GM21367 (cell line): ENCODE results near the gene BSG.

Experiments used
- ATAC-seq: cut with Tn5 transposase; IDR thresholded peaks from one replicate; pipeline ENCODE4 v1.9.1; 2021; ENCODE audit not compliant: unreplicated experiment

Gene BSG

GRCh38 chr19:570937-571565 lies 1.3 kb upstream of the BSG start:
- no peak for ATAC-seq

GRCh38 chr19:571566-571974 lies 826 bp upstream of the BSG start:
- ATAC-seq = no peak

DNA sequence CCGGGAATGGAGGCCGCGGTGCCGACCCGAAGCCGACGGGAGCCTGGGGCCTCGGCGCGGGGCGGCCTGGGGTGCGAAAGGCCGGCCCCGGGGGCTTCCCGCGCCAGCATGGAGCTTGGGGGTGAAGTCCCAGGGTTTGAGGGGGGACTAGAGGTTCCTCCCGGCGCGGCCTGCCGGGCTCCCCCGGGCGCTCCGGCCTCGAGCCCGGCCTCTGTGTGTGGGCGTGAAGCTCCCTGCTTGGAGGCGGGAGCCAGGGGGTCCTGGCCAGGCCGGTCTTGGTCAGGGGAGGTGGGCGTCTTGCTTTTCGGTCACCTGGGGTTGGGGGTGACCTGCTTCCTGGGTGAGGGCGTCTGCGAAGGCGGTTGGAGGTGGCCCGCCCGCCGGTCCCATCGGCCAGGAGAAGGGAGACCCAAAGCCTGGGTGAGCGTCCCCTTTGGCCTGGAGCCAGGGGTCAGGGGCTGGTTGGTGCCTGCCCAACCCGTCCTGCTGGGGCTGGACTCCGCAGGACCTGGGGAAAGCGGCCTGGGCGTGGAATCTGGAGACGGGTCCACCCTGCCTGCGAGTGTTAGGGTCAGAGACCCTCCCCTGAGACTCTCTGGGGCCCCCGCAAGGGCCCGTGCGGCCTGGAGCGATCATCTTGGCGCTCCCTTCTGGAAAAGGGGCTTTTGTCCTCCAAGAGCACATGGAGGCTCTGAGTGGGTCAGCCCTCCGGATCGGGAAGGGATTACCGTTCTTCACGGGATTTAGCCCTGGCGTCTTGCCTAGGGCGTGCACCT lies 535 bp downstream of the BSG start:
- ATAC-seq = peak; percentile 10

DNA sequence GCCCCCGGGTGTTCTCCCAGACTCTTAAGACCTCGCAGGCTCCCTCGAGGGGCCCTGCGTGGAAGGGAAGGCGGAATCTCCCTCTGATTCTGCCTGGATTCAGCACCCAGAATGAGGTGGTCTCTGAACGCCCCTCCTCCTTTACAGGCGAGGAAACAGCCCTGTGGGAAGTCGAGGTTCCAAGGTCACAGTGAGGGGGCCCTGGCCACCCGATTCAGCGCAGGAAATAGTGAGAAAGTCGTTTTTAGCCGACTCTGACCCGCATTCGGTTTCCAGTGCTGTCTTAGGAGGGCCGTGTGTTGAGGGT lies 1.1 kb downstream of the BSG start:
- no peak for ATAC-seq

DNA sequence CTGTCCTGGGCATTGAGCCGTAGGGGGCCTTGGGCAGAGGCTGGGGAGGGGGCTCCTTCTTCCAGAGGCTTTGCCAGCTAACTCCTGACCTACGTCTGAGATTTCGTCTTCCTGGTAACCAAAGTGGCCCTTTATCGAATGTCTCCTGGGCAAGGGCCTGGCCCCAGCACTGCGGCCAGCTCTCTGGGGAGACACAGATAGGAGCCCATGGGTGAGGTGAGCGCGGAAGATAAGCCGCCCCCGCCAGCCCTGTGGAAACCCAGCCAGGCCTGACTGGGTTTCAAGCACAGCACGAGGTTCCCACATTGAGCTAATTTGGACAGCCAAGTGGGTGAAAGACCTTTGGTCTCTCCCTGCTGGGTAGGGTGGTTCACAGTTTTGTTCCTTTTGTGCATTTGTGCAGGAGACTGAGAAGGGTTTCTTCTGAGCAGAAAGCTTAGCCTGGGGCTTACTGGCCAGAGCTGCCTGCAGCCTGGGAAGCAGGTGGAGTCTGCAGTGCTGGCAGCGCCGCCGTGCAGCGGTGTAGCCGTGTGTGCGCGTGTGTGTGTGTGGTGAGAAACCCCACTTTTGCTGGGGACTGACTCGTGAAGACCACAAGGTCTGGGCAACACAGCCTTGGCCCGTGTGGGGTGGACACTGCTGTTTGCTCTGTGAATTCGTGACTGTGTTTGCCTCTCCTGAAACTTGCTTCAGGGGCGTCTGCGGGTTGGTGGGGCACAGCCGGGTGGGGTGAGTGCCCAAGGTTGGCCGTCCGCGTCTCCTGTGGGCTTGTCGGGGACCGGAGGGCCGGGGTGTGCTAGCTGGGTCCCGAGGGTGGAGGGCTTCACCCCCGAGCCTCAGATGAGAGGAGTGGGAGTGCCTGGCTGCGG lies 2.5 kb downstream of the BSG start:
- no peak for ATAC-seq

- ATAC-seq = no peak
These were observed 3.4 kb downstream of the BSG start for GRCh38 chr19:575527-576506.

- ATAC-seq = no peak
These were observed 4.5 kb downstream of the BSG start for GRCh38 chr19:576768-577438.

DNA sequence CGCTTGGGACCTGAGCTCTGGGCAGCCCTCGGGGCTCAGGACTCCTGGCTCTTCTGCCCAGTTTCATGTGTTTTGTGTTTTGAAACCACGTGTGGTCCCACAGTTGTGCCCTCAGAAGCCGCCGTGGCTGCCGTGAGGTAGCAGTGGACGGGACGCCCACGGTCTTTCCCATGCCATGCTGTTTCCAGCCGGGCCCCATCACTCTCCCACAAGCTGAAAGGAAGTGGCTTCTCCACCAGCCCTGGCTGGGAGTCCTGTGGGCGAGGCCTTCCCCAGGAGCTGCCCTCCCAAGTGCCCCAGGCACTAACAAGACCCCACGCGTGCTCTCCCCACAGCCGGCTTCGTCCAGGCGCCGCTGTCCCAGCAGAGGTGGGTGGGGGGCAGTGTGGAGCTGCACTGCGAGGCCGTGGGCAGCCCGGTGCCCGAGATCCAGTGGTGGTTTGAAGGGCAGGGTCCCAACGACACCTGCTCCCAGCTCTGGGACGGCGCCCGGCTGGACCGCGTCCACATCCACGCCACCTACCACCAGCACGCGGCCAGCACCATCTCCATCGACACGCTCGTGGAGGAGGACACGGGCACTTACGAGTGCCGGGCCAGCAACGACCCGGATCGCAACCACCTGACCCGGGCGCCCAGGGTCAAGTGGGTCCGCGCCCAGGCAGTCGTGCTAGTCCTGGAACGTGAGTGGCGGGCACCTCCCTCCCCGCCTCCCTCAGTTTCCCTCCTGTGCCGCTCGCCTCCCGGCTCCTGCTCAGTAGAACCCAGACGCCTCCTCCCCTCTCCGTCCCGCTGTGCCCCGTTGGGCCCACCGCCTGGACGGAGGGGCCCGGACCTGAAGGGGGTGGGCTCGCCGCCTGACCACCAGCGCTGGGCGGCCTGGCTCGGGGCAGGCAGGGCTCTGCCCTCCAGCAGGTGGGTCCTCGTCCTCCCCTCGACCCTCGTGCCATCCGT lies 5.3 kb downstream of the BSG start:
- no peak for ATAC-seq

DNA sequence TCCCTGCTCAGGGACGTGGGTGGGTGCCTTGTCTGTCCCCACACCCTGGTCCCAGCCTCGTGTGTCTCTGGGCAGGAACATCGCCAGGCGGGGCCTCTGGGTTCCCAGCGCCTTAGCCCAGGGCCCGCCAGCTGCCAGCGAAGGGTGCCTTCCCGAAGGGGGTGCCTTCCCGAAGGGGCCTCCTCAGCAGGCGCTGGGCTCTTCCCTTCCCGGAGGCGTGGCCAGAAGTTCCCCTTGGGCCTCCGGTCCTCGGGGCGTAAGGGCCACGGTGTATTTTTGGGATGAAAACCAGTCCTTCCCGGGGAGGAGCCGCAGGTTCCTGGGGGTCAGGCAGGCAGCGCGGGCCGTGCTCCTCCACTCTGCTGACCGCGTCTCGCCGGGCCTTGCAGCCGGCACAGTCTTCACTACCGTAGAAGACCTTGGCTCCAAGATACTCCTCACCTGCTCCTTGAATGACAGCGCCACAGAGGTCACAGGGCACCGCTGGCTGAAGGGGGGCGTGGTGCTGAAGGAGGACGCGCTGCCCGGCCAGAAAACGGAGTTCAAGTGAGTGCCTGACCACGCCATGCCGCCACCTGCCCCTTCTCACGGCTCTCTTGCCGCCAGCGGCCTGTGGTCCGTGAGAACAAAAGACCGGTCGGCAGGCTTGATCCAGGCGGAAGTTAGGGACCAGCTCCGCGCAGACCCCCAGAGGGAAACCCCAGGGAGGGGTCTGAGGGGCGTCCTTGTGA lies 6.9 kb downstream of the BSG start:
- no peak for ATAC-seq

DNA sequence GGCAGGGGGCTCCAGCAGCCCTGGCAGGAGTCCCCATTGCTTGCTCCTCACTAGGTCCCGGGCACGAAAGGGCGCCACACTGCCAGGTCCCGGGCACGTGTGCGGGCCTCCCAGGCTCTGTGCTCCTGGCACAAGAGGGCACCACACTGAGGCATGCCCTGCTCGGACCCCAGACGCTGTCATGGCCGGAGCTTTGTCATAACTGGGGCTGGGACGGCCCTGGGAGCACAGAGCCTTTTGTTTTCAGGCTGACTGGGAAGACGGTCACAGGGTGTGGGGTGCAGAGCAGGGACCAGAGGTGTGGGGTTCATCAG lies 7.4 kb downstream of the BSG start:
- no peak for ATAC-seq

DNA sequence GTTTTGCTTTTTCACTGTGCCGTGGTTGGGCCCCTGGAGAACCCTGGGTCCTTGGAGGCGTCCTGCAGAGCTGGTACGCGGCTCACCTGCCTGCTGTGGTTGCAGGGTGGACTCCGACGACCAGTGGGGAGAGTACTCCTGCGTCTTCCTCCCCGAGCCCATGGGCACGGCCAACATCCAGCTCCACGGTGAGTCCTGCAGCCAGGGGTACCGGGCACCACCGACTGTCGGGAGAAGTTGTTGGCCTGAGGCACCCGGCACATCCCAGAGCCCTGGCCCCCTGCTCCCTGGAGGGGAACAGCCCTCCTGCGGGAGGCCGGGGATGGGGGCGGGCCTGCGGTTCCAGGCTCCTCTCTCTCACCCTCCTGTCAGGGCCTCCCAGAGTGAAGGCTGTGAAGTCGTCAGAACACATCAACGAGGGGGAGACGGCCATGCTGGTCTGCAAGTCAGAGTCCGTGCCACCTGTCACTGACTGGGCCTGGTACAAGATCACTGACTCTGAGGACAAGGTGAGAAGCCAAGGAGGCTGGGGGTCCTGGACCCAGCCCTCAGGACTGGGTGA lies 8.0 kb downstream of the BSG start:
- no peak for ATAC-seq

DNA sequence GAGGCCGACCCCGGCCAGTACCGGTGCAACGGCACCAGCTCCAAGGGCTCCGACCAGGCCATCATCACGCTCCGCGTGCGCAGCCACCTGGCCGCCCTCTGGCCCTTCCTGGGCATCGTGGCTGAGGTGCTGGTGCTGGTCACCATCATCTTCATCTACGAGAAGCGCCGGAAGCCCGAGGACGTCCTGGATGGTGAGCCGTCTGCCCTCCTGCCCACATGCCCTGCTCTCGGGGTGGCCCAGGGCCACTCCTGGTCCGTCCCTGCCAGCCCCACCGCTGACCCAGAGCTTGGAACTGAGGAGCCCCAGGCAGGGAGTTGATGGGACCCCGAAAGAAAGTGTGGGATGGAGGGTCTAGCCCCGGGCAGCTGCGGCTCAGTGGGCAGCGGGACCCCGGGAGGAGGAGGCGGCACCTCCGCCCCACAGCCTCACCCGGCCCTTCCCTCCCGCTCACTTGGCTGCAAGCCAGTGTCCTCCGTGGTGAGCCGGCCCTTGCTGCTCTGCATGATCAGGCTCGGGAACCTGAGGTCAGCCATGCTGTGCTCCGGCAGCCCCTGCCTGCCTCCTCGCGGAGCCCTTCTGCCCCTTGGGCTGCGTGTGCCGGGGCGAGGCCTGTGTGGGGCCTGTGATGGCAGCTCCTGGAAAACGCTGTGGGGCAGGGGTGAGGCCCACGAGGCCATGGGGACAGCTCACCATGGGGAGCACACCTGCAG lies 9.2 kb downstream of the BSG start:
- ATAC-seq = no peak

DNA sequence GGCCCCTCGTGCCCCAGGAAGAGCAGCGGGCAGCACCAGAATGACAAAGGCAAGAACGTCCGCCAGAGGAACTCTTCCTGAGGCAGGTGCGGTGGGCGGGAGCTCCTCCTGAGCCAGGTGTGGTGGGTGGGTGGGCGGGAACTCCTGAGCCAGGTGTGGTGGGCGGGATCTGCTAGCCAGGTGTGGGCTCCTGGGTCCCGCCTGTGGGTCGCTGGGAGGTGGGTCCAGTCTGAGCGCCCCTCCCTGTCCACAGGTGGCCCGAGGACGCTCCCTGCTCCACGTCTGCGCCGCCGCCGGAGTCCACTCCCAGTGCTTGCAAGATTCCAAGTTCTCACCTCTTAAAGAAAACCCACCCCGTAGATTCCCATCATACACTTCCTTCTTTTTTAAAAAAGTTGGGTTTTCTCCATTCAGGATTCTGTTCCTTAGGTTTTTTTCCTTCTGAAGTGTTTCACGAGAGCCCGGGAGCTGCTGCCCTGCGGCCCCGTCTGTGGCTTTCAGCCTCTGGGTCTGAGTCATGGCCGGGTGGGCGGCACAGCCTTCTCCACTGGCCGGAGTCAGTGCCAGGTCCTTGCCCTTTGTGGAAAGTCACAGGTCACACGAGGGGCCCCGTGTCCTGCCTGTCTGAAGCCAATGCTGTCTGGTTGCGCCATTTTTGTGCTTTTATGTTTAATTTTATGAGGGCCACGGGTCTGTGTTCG lies 10.3 kb downstream of the BSG start:
- no peak for ATAC-seq

GRCh38 chr19:583198-583967 lies 11.0 kb downstream of the BSG start:
- no peak for ATAC-seq

DNA sequence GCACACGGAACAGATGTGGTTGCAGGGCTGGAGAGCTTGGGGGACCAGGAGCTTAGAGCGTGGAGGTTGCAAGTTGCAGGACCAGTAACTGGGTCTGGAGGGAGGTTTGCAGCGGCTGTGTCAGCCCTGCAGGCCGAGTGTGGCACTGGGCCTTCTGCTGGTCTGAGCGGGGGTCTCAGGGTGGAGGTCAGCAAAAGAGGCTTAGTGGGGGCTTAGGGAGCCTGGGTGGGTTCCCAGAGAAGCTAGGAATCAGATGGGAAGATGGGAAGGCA lies 11.5 kb downstream of the BSG start:
- no peak for ATAC-seq

DNA sequence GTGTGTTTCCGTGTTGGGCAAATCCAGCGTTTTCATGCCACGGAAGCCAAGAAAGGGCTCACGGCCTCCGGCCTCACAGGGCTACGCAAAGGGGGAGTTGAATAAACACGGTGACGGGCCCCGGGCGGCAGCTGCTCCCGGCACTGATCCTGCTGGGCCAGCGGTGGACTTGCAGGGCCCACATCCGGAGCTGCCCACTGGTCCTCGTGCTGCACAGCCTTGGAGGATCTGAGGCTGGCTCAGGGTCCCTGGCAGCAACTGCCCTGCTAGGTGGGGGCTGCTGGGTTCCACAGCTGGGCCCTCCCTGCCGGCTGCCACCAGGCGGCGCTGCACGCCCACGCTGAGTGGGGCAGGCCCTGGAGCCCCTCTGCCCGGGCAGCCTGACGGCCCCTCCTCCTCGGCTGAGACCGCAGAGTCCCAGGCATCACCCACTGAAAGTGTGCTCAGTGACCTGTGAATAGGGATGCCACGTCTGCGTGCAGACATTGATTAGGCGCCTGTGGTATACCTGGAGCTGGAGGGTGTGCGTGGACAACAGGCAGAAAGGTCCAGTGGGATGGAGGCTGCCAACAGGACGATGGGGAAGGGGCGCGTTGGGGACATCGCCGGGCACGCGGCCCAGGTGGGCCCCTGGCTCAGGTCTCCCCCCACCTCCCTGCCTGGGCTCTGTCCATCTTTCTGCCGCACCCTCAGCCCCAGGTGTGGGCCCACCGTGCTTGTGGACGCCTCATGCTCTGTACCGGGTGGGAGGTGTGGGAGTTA lies 12.0 kb downstream of the BSG start:
- ATAC-seq = no peak
